ENCODE measurements around the gene TBL3.

GRCh38 chr16:1938316-1938715 lies 33.5 kb upstream of the TBL3 start:
- TF ChIP-seq POLR2AphosphoS5 (IDR thresholded peaks at IDR 0.05; ENCODE audit: low read depth, low read length) (no peak), TAF1 (IDR thresholded peaks at IDR 0.05; ENCODE audit: borderline replicate concordance, insufficient read depth, low read length) (no peak), SIN3A (IDR thresholded peaks at IDR 0.05; ENCODE audit: borderline replicate concordance, insufficient read depth, low read length) (no peak), REST (IDR thresholded peaks at IDR 0.05; ENCODE audit: insufficient read depth in 1 of 2, low read depth in 2 of 2, low read length in 2 of 2) (no peak)
